ENCODE measurements around the gene USP3. TPM values are rescaled to one million over a fixed set of nuclear protein-coding genes. Genes with fewer than 3 reads are reported as not detected.

Gene USP3
- total and polyA plus RNA-seq, 2 donors (not counting 3 experiments of a cell fraction or from before 2014, with no cell fraction given), result 18.8 to 52.4 TPM

- no peak for FAIRE-seq
- no TSS peak for BruUV-seq (replicated peaks)
- CTCF ChIA-PET, result no interaction called here
Observed at GRCh38 chr15:63473749-63473998, 30.7 kb upstream of the USP3 start.

GRCh38 chr15:63473999-63474809 lies 30.2 kb upstream of the USP3 start:
- dilution Hi-C loops (cut with MboI; ENCODE audit: extremely low pct_ligation_motif_present, low sequenced_read_pairs), result no loop called here

More at GRCh38 chr15:63473749-63473998, 30.7 kb upstream of the USP3 start:
- no peak for TF ChIP-seq FOS (IDR thresholded peaks at IDR 0.05; ENCODE audit: borderline replicate concordance, insufficient read depth, low read length)
- H3K27me3 ChIP-seq (ENCODE audit: control insufficient read depth in 2 of 2, insufficient read depth in 2 of 2, low read length in 2 of 2), result no peaks in the 10 kb centered on the region
- H4K20me1 ChIP-seq (replicated peaks; ENCODE audit: control insufficient read depth, extremely low read depth, insufficient read depth, low read length), result no peaks in the 10 kb centered on the region
- intact Hi-C loops (cut with micrococcal nuclease) (no loop called here), dilution Hi-C loops (cut with MboI; ENCODE audit: extremely low pct_ligation_motif_present, low sequenced_read_pairs) (no loop called here)
- no peaks in the 10 kb centered on the region for H3K36me3 ChIP-seq (ENCODE audit: control insufficient read depth in 2 of 2, extremely low read depth in 1 of 2, insufficient read depth in 2 of 2, low read length in 2 of 2)
- peaks cover 6% of the 10 kb centered on the region for H3K4me1 ChIP-seq (ENCODE audit: control insufficient read depth, extremely low read depth, insufficient read depth, low read length)
- no peak overlapping the region for H2AFZ ChIP-seq (ENCODE audit: low read depth, low read length)
- H3K27ac ChIP-seq (ENCODE audit: insufficient read depth, low read depth, low read length), result no peak overlapping the region
- no peak overlapping the region for H3K4me3 ChIP-seq (replicated peaks in 1 of 3; ENCODE audit: insufficient read depth in 1 of 3, low read depth in 1 of 3, low read length in 3 of 3)
- H3K4me2 ChIP-seq (ENCODE audit: insufficient read depth, low read length), result no peak overlapping the region
- no peaks in the 10 kb centered on the region for H3K79me2 ChIP-seq (ENCODE audit: control insufficient read depth, insufficient read depth, low read length)
- POLR2A ChIA-PET, result no interaction called here
- no peaks in the 10 kb centered on the region for H3K9me3 ChIP-seq (replicated peaks; ENCODE audit: control insufficient read depth, insufficient read depth, low read length)
- no peaks in the 10 kb centered on the region for H3K9me1 ChIP-seq (replicated peaks; ENCODE audit: control insufficient read depth, extremely low read depth, insufficient read depth, low read length)
- H3K9ac ChIP-seq (replicated peaks; ENCODE audit: extremely low read depth, insufficient read depth, low read length), result no peak overlapping the region
- no peak for DNase-seq (ENCODE audit: low read depth, low spot score)

More at GRCh38 chr15:63473999-63474809, 30.2 kb upstream of the USP3 start:
- Histone ChIP-seq H3K4me1 (ENCODE audit: control insufficient read depth, extremely low read depth, insufficient read depth, low read length) (peaks cover 6% of the 10 kb centered on the region), H3K27me3 (ENCODE audit: control insufficient read depth in 2 of 2, insufficient read depth in 2 of 2, low read length in 2 of 2) (no peaks in the 10 kb centered on the region), H3K27ac (ENCODE audit: insufficient read depth, low read depth, low read length) (no peak overlapping the region), H3K9ac (replicated peaks; ENCODE audit: extremely low read depth, insufficient read depth, low read length) (no peak overlapping the region), H3K79me2 (ENCODE audit: control insufficient read depth, insufficient read depth, low read length) (no peaks in the 10 kb centered on the region), H3K36me3 (ENCODE audit: control insufficient read depth in 2 of 2, extremely low read depth in 1 of 2, insufficient read depth in 2 of 2, low read length in 2 of 2) (no peaks in the 10 kb centered on the region), H4K20me1 (replicated peaks; ENCODE audit: control insufficient read depth, extremely low read depth, insufficient read depth, low read length) (no peaks in the 10 kb centered on the region), H2AFZ (ENCODE audit: low read depth, low read length) (no peak overlapping the region), H3K9me1 (replicated peaks; ENCODE audit: control insufficient read depth, extremely low read depth, insufficient read depth, low read length) (no peaks in the 10 kb centered on the region), H3K4me2 (ENCODE audit: insufficient read depth, low read length) (no peak overlapping the region), H3K4me3 (replicated peaks in 1 of 3; ENCODE audit: insufficient read depth in 1 of 3, low read depth in 1 of 3, low read length in 3 of 3) (no peak overlapping the region), H3K9me3 (replicated peaks; ENCODE audit: control insufficient read depth, insufficient read depth, low read length) (no peaks in the 10 kb centered on the region)
- no peak for DNase-seq (ENCODE audit: low read depth, low spot score)
- POLR2A ChIA-PET, result no interaction called here
- BruUV-seq (replicated peaks), result no TSS peak
- no peak for TF ChIP-seq JUN (IDR thresholded peaks at IDR 0.05; ENCODE audit: borderline replicate concordance, insufficient read depth, insufficient read length, low read depth)
- TF ChIP-seq MAX (IDR thresholded peaks at IDR 0.05; ENCODE audit: insufficient read depth, insufficient read length), result no peak
- TF ChIP-seq CTCF (IDR thresholded peaks at IDR 0.05; ENCODE audit: extremely low read depth in 1 of 2, insufficient read depth in 1 of 2, low read depth in 1 of 2, low read length in 2 of 2), result no peak
- TF ChIP-seq POLR2AphosphoS5 (IDR thresholded peaks at IDR 0.05; ENCODE audit: insufficient read depth, low read depth, low read length), result no peak
- TF ChIP-seq EZH2 (IDR thresholded peaks at IDR 0.05; ENCODE audit: borderline replicate concordance, low read depth, low read length, severe bottlenecking), result no peak
- no peak for TF ChIP-seq POLR2A (IDR thresholded peaks at IDR 0.05; ENCODE audit: low read depth, low read length)
- TF ChIP-seq MYC (IDR thresholded peaks at IDR 0.05; ENCODE audit: low read depth, low read length), result no peak
- no peak for TF ChIP-seq FOS (IDR thresholded peaks at IDR 0.05; ENCODE audit: borderline replicate concordance, insufficient read depth, low read length)
- no peak for TF ChIP-seq GATA2 (IDR thresholded peaks at IDR 0.05; ENCODE audit: insufficient read depth, insufficient read length, low read depth, low read length)
- CTCF ChIA-PET, result no interaction called here
- intact Hi-C loops (cut with micrococcal nuclease), result no loop called here
- FAIRE-seq, result no peak

All from endothelial cell of umbilical vein (primary cell).